ENCODE data around the gene FAM9C. TPM values are rescaled to one million over a fixed set of nuclear protein-coding genes. Genes with fewer than 3 reads are reported as not detected.

FAM9C gene
- total and polyA plus RNA-seq, 2 donors (not counting 3 experiments of a cell fraction or from before 2014, with no cell fraction given) = not detected

DNA sequence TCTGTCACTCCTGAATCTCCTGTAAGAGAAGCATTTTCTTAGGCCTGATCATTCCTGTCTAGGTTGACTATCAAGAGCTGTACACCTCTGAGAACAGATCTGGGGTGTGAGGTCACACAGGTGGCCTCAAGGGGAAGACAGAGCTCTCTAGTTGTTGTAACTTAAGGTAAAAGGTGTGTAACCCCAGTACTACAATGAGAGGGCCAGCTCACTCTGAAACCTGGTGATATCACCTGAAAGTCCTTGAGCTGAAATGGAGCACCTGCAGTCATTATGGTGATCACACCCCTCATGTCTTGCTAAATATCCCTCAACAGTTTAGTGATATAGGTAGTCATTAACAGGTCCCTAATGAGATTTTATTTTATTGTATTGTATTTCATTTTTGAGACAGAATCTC, 8.8 kb upstream of the FAM9C start:
- FAIRE-seq (no peak), DNase-seq (ENCODE audit: low read depth, low spot score) (no peak)
- H3K9ac ChIP-seq (replicated peaks; ENCODE audit: extremely low read depth, insufficient read depth, low read length) = no peak overlapping the region
- H3K4me1 ChIP-seq (ENCODE audit: control insufficient read depth, extremely low read depth, insufficient read depth, low read length) = peaks cover 14% of the 10 kb centered on the region
- H3K36me3 ChIP-seq (ENCODE audit: control insufficient read depth in 2 of 2, extremely low read depth in 1 of 2, insufficient read depth in 2 of 2, low read length in 2 of 2) = no peaks in the 10 kb centered on the region
- H3K9me1 ChIP-seq (replicated peaks; ENCODE audit: control insufficient read depth, extremely low read depth, insufficient read depth, low read length) = no peaks in the 10 kb centered on the region
- H2AFZ ChIP-seq (ENCODE audit: low read depth, low read length) = no peak overlapping the region
- POLR2A ChIA-PET = no interaction called here
- no peaks in the 10 kb centered on the region for H3K27me3 ChIP-seq (ENCODE audit: control insufficient read depth in 2 of 2, insufficient read depth in 2 of 2, low read length in 2 of 2)
- no peaks in the 10 kb centered on the region for H3K79me2 ChIP-seq (ENCODE audit: control insufficient read depth, insufficient read depth, low read length)
- no TSS peak for BruUV-seq (replicated peaks)
- no peak overlapping the region for H3K27ac ChIP-seq (ENCODE audit: insufficient read depth, low read depth, low read length)
- CTCF ChIA-PET = no interaction called here
- dilution Hi-C loops (cut with MboI; ENCODE audit: extremely low pct_ligation_motif_present, low sequenced_read_pairs) (no loop called here), intact Hi-C loops (cut with micrococcal nuclease) (loop anchor here (2.0 kb wide), 1 partner anchor 38 kb away; no protein-coding TSS in a partner anchor)
- no peaks in the 10 kb centered on the region for H3K9me3 ChIP-seq (replicated peaks; ENCODE audit: control insufficient read depth, insufficient read depth, low read length)
- TF ChIP-seq, protein P1, sequence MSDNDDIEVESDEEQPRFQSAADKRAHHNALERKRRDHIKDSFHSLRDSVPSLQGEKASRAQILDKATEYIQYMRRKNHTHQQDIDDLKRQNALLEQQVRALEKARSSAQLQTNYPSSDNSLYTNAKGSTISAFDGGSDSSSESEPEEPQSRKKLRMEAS (IDR thresholded peaks at IDR 0.05; ENCODE audit: insufficient read depth, insufficient read length) = no peak
- no peak for TF ChIP-seq CTCF (IDR thresholded peaks at IDR 0.05; ENCODE audit: extremely low read depth in 1 of 2, insufficient read depth in 1 of 2, low read depth in 1 of 2, low read length in 2 of 2)
- no peak for TF ChIP-seq FOS (IDR thresholded peaks at IDR 0.05; ENCODE audit: borderline replicate concordance, insufficient read depth, low read length)
- TF ChIP-seq POLR2AphosphoS5 (IDR thresholded peaks at IDR 0.05; ENCODE audit: insufficient read depth, low read depth, low read length) = no peak
- TF ChIP-seq MYC (IDR thresholded peaks at IDR 0.05; ENCODE audit: low read depth, low read length) = no peak
- TF ChIP-seq EZH2 (IDR thresholded peaks at IDR 0.05; ENCODE audit: borderline replicate concordance, low read depth, low read length, severe bottlenecking) = no peak
- TF ChIP-seq JUN (IDR thresholded peaks at IDR 0.05; ENCODE audit: borderline replicate concordance, insufficient read depth, insufficient read length, low read depth) = no peak
- TF ChIP-seq GATA2 (IDR thresholded peaks at IDR 0.05; ENCODE audit: insufficient read depth, insufficient read length, low read depth, low read length) = no peak
- no peak for TF ChIP-seq POLR2A (IDR thresholded peaks at IDR 0.05; ENCODE audit: low read depth, low read length)
- no peak overlapping the region for H3K4me2 ChIP-seq (ENCODE audit: insufficient read depth, low read length)
- H4K20me1 ChIP-seq (replicated peaks; ENCODE audit: control insufficient read depth, extremely low read depth, insufficient read depth, low read length) = no peaks in the 10 kb centered on the region
- H3K4me3 ChIP-seq (replicated peaks in 1 of 3; ENCODE audit: insufficient read depth in 1 of 3, low read depth in 1 of 3, low read length in 3 of 3) = no peak overlapping the region

All from endothelial cell of umbilical vein (primary cell).